Stimulated activated CD4-positive, alpha-beta T cell treated with anti-CD3 and anti-CD28 coated beads, Interleukin-2, amount 100 ng/mL, for 4 hours (primary cell): Measurements from ENCODE around the gene MBP.

Experiments used
- DNase-seq: peaks from one replicate; pipeline ENCODE4 v3.0.0-alpha.2; 2020; ENCODE audit warnings: low read depth

The MBP gene

GRCh38 chr18:77151033-77151771, 18.6 kb upstream of the MBP start:
- no peak for DNase-seq

- no peak for DNase-seq
These were observed 18.0 kb upstream of the MBP start for GRCh38 chr18:77150588-77150987.

- no peak for DNase-seq
These were observed 15.7 kb upstream of the MBP start for GRCh38 chr18:77148289-77148688.

GRCh38 chr18:77147418-77147852, 14.9 kb upstream of the MBP start:
- peak; percentile 31 for DNase-seq

- DNase-seq, result no peak
These were observed 13.9 kb upstream of the MBP start for GRCh38 chr18:77146249-77147080.

- DNase-seq, result no peak
These were observed 12.8 kb upstream of the MBP start for GRCh38 chr18:77145364-77145901.

GRCh38 chr18:77144451-77145118, 12.0 kb upstream of the MBP start:
- no peak for DNase-seq

GRCh38 chr18:77144046-77144445, 11.5 kb upstream of the MBP start:
- DNase-seq, result no peak

GRCh38 chr18:77143196-77143595, 10.6 kb upstream of the MBP start:
- no peak for DNase-seq

- no peak for DNase-seq
These were observed 9.0 kb upstream of the MBP start for GRCh38 chr18:77141401-77142118.

- no peak for DNase-seq
These were observed 8.0 kb upstream of the MBP start for GRCh38 chr18:77140439-77141109.

- no peak for DNase-seq
These were observed 7.4 kb upstream of the MBP start for GRCh38 chr18:77140030-77140429.

GRCh38 chr18:77139619-77140018, 7.0 kb upstream of the MBP start:
- DNase-seq, result no peak

- DNase-seq, result no peak
These were observed 5.7 kb upstream of the MBP start for GRCh38 chr18:77138270-77138669.

GRCh38 chr18:77137851-77138250, 5.3 kb upstream of the MBP start:
- DNase-seq, result no peak

- DNase-seq, result no peak
These were observed 4.5 kb upstream of the MBP start for GRCh38 chr18:77136871-77137665.

GRCh38 chr18:77136076-77136718, 3.6 kb upstream of the MBP start:
- DNase-seq, result no peak

- DNase-seq, result no peak
These were observed 2.9 kb upstream of the MBP start for GRCh38 chr18:77135339-77136075.

- no peak for DNase-seq
These were observed 2.0 kb upstream of the MBP start for GRCh38 chr18:77134611-77135010.
